Measurements from ENCODE around the gene VEGFC. TPM values are rescaled to one million over a fixed set of nuclear protein-coding genes. Genes with fewer than 3 reads are reported as not detected.

The VEGFC gene
- total and polyA plus RNA-seq, 12 donors = 5.4 to 14.4 (median 8.7) TPM

- intact Hi-C loops (cut with DNase I) = no loop called here
- WGBS, 2 donors = 83 to 88% methylated on average over 5 of the region's 5 CpGs
These were observed 132.2 kb downstream of the VEGFC start for GRCh38 chr4:176660561-176660960.

DNA sequence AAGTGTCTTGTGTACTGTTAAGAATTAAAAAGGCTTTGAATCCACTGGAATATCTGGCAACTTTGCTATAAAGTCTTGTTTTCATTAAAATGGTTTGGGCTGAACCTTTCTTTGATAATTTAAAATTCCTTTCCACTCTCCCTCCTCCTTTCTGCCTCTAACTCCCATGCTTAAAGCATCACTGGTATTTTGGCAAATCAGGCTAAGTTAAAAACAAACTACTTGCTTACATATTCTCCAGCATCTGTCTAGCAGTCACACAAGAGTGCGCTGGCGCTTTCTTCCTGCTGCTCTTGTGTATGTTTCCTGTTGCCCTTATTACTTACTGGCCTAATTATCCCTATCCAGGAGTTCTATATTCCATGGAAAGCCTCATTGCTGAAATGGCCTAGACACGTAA is 136.6 kb downstream of the VEGFC start:
- Histone ChIP-seq H3K27ac (no peak overlapping the region), H3K4me1 (peaks cover 0 to 5% (median 0%) of the 10 kb centered on the region in 9 donors), H3K27me3 (no peaks in the 10 kb centered on the region), H3K4me3 (no peak overlapping the region), H3K36me3 (no peaks in the 10 kb centered on the region), H3K9me3 (no peaks in the 10 kb centered on the region)
- 88 to 89% methylated on average over 3 of the region's 3 CpGs for WGBS, 2 donors
- intact Hi-C loops (cut with DNase I) = no loop called here
- TF ChIP-seq, protein P1, sequence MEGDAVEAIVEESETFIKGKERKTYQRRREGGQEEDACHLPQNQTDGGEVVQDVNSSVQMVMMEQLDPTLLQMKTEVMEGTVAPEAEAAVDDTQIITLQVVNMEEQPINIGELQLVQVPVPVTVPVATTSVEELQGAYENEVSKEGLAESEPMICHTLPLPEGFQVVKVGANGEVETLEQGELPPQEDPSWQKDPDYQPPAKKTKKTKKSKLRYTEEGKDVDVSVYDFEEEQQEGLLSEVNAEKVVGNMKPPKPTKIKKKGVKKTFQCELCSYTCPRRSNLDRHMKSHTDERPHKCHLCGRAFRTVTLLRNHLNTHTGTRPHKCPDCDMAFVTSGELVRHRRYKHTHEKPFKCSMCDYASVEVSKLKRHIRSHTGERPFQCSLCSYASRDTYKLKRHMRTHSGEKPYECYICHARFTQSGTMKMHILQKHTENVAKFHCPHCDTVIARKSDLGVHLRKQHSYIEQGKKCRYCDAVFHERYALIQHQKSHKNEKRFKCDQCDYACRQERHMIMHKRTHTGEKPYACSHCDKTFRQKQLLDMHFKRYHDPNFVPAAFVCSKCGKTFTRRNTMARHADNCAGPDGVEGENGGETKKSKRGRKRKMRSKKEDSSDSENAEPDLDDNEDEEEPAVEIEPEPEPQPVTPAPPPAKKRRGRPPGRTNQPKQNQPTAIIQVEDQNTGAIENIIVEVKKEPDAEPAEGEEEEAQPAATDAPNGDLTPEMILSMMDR (IDR thresholded peaks at IDR 0.05) = no peak
- DNase-seq (no peak), ATAC-seq (peak in 1 of 8 donors; percentile 16)

More at GRCh38 chr4:176660561-176660960, 132.2 kb downstream of the VEGFC start:
- TF ChIP-seq, protein P1 (IDR thresholded peaks at IDR 0.05) = no peak
- ATAC-seq (no peak), DNase-seq (no peak)
- Histone ChIP-seq H3K9me3 (no peaks in the 10 kb centered on the region), H3K27ac (no peak overlapping the region), H3K4me3 (no peak overlapping the region), H3K36me3 (no peaks in the 10 kb centered on the region), H3K27me3 (no peaks in the 10 kb centered on the region), H3K4me1 (no peaks in the 10 kb centered on the region)

DNA sequence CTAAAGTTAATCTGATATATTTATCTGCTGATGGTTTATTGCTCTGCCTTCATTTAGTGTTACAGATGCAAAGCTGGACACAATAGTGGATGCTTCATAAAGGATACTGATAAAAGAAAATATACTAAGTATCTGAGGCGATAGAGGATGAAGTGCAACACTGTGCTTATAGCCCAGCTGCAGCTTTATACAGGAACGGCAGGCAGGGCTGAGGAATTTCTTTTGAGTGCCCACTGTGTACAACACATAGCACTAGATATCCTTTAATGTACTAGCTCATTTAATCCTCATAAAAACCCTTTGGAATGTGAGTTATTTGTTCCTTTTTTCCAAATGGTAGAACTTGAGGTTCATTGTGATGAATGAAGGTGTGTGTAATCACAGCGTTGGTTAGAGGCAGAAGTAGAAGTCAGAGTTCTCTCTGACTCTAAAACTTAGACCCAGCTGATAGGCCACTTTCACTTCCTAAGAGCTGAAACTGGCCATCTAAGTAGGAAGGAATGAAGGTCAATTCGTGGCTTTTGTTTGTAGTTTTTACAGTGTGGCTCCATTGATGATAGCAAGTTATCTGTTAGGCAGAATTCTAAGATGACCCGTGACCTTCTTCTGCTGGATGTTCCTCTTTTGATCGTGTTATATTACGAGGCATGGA is 138.0 kb downstream of the VEGFC start:
- 70 to 71% methylated on average over 7 of the region's 7 CpGs for WGBS, 2 donors
- Histone ChIP-seq H3K9me3 (no peaks in the 10 kb centered on the region), H3K36me3 (no peaks in the 10 kb centered on the region), H3K4me1 (peaks cover 0 to 5% (median 0%) of the 10 kb centered on the region in 9 donors), H3K27me3 (no peaks in the 10 kb centered on the region), H3K27ac (no peak overlapping the region), H3K4me3 (no peak overlapping the region)
- DNase-seq (no peak), ATAC-seq (no peak)
- TF ChIP-seq, protein P1 (IDR thresholded peaks at IDR 0.05) = no peak
- intact Hi-C loops (cut with DNase I) = no loop called here

DNA sequence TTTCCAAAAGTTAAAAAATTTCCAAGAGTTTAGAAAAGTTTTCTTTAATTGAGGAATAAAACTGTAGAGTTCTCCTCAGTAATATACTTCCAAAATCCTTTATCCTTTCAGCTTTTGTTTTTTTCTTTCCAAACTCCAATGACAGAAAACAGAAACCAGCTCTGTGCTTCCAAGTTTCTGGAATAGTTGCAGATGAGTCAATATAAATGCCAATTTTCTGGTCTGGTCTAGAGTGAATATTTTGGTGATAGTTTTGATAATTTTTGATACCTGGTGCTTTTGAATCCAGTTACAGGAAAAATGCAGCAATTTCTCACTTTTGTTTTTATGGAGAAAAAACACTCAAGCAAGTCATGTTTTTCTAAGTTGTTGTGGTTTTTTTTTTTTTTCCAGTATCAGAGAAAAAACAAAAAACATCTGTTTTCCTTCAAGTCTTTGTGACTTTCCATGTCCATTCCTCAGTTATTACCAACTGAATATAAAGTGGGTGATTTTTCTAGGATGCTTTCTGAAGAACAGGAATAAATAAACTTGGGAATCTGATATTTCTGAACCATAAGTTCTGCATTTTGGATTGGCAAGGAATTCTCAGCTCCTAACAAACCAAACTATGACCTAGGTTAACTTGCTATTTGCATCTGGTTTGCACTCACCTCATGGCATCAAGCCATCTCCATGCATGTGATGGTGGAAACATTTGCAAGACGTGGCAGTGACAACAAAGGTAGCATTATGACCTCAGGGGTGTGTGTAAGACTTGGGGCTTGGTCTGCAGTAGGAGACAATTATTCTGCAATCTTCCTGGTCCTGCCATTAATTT is 139.1 kb downstream of the VEGFC start:
- no peak overlapping the region for H3K4me3 ChIP-seq
- 23 to 25% methylated on average over 1 of the region's 1 CpG for WGBS, 2 donors
- intact Hi-C loops (cut with DNase I) = no loop called here

More for the DNA sequence above, 139.1 kb downstream of the VEGFC start:
- no peak for DNase-seq
- H3K27me3 ChIP-seq = no peaks in the 10 kb centered on the region
- no peaks in the 10 kb centered on the region for H3K36me3 ChIP-seq
- peaks cover 0 to 5% (median 0%) of the 10 kb centered on the region in 9 donors for H3K4me1 ChIP-seq
- TF ChIP-seq, protein P1 (IDR thresholded peaks at IDR 0.05) = no peak
- H3K9me3 ChIP-seq = no peaks in the 10 kb centered on the region
- no peak for ATAC-seq
- H3K27ac ChIP-seq = no peak overlapping the region
